Measurements from ENCODE around the gene CD72.

CD72 gene

GRCh38 chr9:35664531-35665470 lies 46.6 kb upstream of the CD72 start, which contains the start of gene ARHGEF39:
ARHGEF39 (minus strand) TSS chr9:35665195; CDS start chr9:35665169, 26 bp downstream.
- Histone ChIP-seq H3K4me3 (ENCODE audit: low read depth in 1 of 2, low read length in 1 of 2) (peak within 1 kb of the TSS; percentile 63 to 77), H3K9me3 (no peaks in the 10 kb centered on the region), H3K27ac (peak within 1 kb of the TSS; percentile 14), H3K27me3 (no peaks in the 10 kb centered on the region), H3K36me3 (no peaks in the 10 kb centered on the region), H3K4me1 (ENCODE audit: control insufficient read depth in 1 of 2, insufficient read depth in 1 of 2, low read depth in 1 of 2, low read length in 1 of 2) (peaks cover 22 to 25% of the 10 kb centered on the region in 2 experiments)
- TF ChIP-seq, protein P1, sequence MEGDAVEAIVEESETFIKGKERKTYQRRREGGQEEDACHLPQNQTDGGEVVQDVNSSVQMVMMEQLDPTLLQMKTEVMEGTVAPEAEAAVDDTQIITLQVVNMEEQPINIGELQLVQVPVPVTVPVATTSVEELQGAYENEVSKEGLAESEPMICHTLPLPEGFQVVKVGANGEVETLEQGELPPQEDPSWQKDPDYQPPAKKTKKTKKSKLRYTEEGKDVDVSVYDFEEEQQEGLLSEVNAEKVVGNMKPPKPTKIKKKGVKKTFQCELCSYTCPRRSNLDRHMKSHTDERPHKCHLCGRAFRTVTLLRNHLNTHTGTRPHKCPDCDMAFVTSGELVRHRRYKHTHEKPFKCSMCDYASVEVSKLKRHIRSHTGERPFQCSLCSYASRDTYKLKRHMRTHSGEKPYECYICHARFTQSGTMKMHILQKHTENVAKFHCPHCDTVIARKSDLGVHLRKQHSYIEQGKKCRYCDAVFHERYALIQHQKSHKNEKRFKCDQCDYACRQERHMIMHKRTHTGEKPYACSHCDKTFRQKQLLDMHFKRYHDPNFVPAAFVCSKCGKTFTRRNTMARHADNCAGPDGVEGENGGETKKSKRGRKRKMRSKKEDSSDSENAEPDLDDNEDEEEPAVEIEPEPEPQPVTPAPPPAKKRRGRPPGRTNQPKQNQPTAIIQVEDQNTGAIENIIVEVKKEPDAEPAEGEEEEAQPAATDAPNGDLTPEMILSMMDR (IDR thresholded peaks at IDR 0.05), result peak; percentile 28

- TF ChIP-seq, protein P1 (IDR thresholded peaks at IDR 0.05), result no peak
- H3K27ac ChIP-seq, result no peak overlapping the region
- H3K27me3 ChIP-seq, result no peaks in the 10 kb centered on the region
- H3K9me3 ChIP-seq, result no peaks in the 10 kb centered on the region
- H3K4me3 ChIP-seq (ENCODE audit: low read depth in 1 of 2, low read length in 1 of 2), result no peak overlapping the region
- H3K36me3 ChIP-seq, result no peaks in the 10 kb centered on the region
- H3K4me1 ChIP-seq (ENCODE audit: control insufficient read depth in 1 of 2, insufficient read depth in 1 of 2, low read depth in 1 of 2, low read length in 1 of 2), result peaks cover 37 to 42% of the 10 kb centered on the region in 2 experiments
These were observed 44.2 kb upstream of the CD72 start for GRCh38 chr9:35662437-35662836.

- no peak overlapping the region for H3K27ac ChIP-seq
- TF ChIP-seq, protein P1 (IDR thresholded peaks at IDR 0.05), result no peak
- no peak overlapping the region for H3K4me3 ChIP-seq (ENCODE audit: low read depth in 1 of 2, low read length in 1 of 2)
- H3K9me3 ChIP-seq, result no peaks in the 10 kb centered on the region
- H3K4me1 ChIP-seq (ENCODE audit: control insufficient read depth in 1 of 2, insufficient read depth in 1 of 2, low read depth in 1 of 2, low read length in 1 of 2), result peaks cover 42 to 47% of the 10 kb centered on the region in 2 experiments
- H3K36me3 ChIP-seq, result no peaks in the 10 kb centered on the region
- no peaks in the 10 kb centered on the region for H3K27me3 ChIP-seq
These were observed 43.6 kb upstream of the CD72 start for GRCh38 chr9:35661756-35662350.

- Histone ChIP-seq H3K4me1 (ENCODE audit: control insufficient read depth in 1 of 2, insufficient read depth in 1 of 2, low read depth in 1 of 2, low read length in 1 of 2) (peaks cover 48 to 54% of the 10 kb centered on the region in 2 experiments), H3K4me3 (ENCODE audit: low read depth in 1 of 2, low read length in 1 of 2) (no peak overlapping the region), H3K9me3 (no peaks in the 10 kb centered on the region), H3K36me3 (no peaks in the 10 kb centered on the region), H3K27ac (no peak overlapping the region), H3K27me3 (no peaks in the 10 kb centered on the region)
- TF ChIP-seq, protein P1 (IDR thresholded peaks at IDR 0.05), result no peak
These were observed 42.8 kb upstream of the CD72 start for GRCh38 chr9:35660966-35661415.

DNA sequence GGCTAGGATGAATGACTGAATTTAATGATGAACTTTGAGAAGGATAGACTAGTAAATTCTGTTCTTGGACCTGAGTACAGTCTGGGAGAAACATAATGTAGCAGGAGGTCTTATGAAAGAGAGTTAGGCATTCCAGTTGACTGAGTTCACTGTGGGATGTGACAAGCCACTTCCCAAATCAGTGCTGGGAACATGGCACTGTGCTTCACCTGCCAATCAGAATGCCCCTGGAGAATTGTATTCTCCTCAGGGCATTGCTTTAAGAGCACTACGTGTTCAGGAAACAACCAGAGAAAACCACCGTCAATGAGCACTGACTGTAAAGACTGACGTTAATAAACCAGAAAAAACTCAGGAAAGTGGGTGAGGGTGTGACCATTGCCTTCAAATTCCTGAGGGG lies 41.1 kb upstream of the CD72 start:
- Histone ChIP-seq H3K36me3 (no peaks in the 10 kb centered on the region), H3K9me3 (no peaks in the 10 kb centered on the region), H3K4me3 (ENCODE audit: low read depth in 1 of 2, low read length in 1 of 2) (no peak overlapping the region), H3K4me1 (ENCODE audit: control insufficient read depth in 1 of 2, insufficient read depth in 1 of 2, low read depth in 1 of 2, low read length in 1 of 2) (peaks cover 34 to 39% of the 10 kb centered on the region in 2 experiments), H3K27me3 (no peaks in the 10 kb centered on the region), H3K27ac (no peak overlapping the region)
- TF ChIP-seq, protein P1 (IDR thresholded peaks at IDR 0.05), result no peak

Measured in neutrophil (primary cell).